ENCODE results near the gene NDST3. TPM values are rescaled to one million over a fixed set of nuclear protein-coding genes. Genes with fewer than 3 reads are reported as not detected.

The NDST3 gene
- total and polyA plus RNA-seq, 2 experiments from 2014 or later, result 0.07 to 0.24 TPM

- H3K36me3 ChIP-seq, result no peaks in the 10 kb centered on the region
- no peaks in the 10 kb centered on the region for H3K4me1 ChIP-seq (ENCODE audit: low read depth)
- no peaks in the 10 kb centered on the region for H3K9me3 ChIP-seq (ENCODE audit: low read depth)
- TF ChIP-seq CTCF (IDR thresholded peaks at IDR 0.05; ENCODE audit: low read depth, low read length), result peak; percentile 67
- H3K27ac ChIP-seq, result no peak overlapping the region
- DNase-seq (ENCODE audit: low read depth in 1 of 2, low spot score in 1 of 2), result peak in 1 of 2 donors; percentile 57
- H3K4me3 ChIP-seq, result no peak overlapping the region
- no peaks in the 10 kb centered on the region for H3K27me3 ChIP-seq
Observed at GRCh38 chr4:118076958-118077766, 42.9 kb downstream of the NDST3 start.

DNA sequence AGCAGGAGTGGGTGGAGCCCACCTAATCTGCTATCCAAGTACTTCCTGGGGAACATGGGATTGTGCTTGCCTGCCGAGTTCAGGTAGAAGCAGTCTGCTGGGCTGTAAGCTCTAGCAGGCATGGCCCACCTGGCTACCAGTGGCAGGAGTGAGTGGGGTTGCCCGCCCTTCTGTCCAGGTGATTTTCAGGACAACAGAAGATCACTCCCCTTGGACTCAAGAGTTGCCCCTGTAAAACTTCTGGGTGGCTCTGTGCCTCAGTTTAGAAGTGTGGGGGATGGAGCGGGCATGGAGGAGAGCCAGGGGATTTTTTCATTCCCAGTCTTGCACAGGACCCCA, 43.5 kb downstream of the NDST3 start:
- no peaks in the 10 kb centered on the region for H3K9me3 ChIP-seq (ENCODE audit: low read depth)

GRCh38 chr4:118081434-118081833, 47.1 kb downstream of the NDST3 start:
- no peak for DNase-seq (ENCODE audit: low read depth in 1 of 2, low spot score in 1 of 2)
- Histone ChIP-seq H3K4me3 (no peak overlapping the region), H3K36me3 (no peaks in the 10 kb centered on the region), H3K27me3 (no peaks in the 10 kb centered on the region), H3K27ac (no peak overlapping the region), H3K9me3 (ENCODE audit: low read depth) (no peaks in the 10 kb centered on the region), H3K4me1 (ENCODE audit: low read depth) (no peaks in the 10 kb centered on the region)
- no peak for TF ChIP-seq CTCF (IDR thresholded peaks at IDR 0.05; ENCODE audit: low read depth, low read length)

More for the DNA sequence above, 43.5 kb downstream of the NDST3 start:
- Histone ChIP-seq H3K36me3 (no peaks in the 10 kb centered on the region), H3K27me3 (no peaks in the 10 kb centered on the region), H3K27ac (no peak overlapping the region), H3K4me1 (ENCODE audit: low read depth) (no peaks in the 10 kb centered on the region), H3K4me3 (no peak overlapping the region)
- no peak for TF ChIP-seq CTCF (IDR thresholded peaks at IDR 0.05; ENCODE audit: low read depth, low read length)
- no peak for DNase-seq (ENCODE audit: low read depth in 1 of 2, low spot score in 1 of 2)

- Histone ChIP-seq H3K4me1 (ENCODE audit: low read depth) (no peaks in the 10 kb centered on the region), H3K9me3 (ENCODE audit: low read depth) (no peaks in the 10 kb centered on the region), H3K36me3 (no peaks in the 10 kb centered on the region), H3K27ac (no peak overlapping the region), H3K4me3 (no peak overlapping the region), H3K27me3 (no peaks in the 10 kb centered on the region)
- DNase-seq (ENCODE audit: low read depth in 1 of 2, low spot score in 1 of 2), result no peak
- TF ChIP-seq CTCF (IDR thresholded peaks at IDR 0.05; ENCODE audit: low read depth, low read length), result no peak
Observed at GRCh38 chr4:118082182-118082581, 47.9 kb downstream of the NDST3 start.

GRCh38 chr4:118085700-118086099, 51.4 kb downstream of the NDST3 start:
- H3K27ac ChIP-seq, result no peak overlapping the region
- H3K27me3 ChIP-seq, result no peaks in the 10 kb centered on the region

More at GRCh38 chr4:118085700-118086099, 51.4 kb downstream of the NDST3 start:
- Histone ChIP-seq H3K4me3 (no peak overlapping the region), H3K4me1 (ENCODE audit: low read depth) (no peaks in the 10 kb centered on the region), H3K36me3 (no peaks in the 10 kb centered on the region), H3K9me3 (ENCODE audit: low read depth) (no peaks in the 10 kb centered on the region)
- no peak for DNase-seq (ENCODE audit: low read depth in 1 of 2, low spot score in 1 of 2)
- no peak for TF ChIP-seq CTCF (IDR thresholded peaks at IDR 0.05; ENCODE audit: low read depth, low read length)

All from cardiac muscle cell (in vitro differentiated cells and primary cell).